RWPE2 (cell line): Measurements from ENCODE around the gene JUND.

Source experiments
- ATAC-seq: fragments of 200-7000 bp; cut with Tn5 transposase; 3 replicates; pipeline ENCODE4 v1.9.1; 2021; ENCODE audit warnings: low read depth
- DNase-seq: peaks from one replicate; pipeline ENCODE4 v3.0.0-alpha.2; 2020; ENCODE audit warnings: low spot score
- H3K27ac ChIP-seq: fragments of 450-650 bp; 2 replicates; pipeline ENCODE4 v1.5.1; 2017; ENCODE audit warnings: mild to moderate bottlenecking; ENCODE audit not compliant: poor library complexity, severe bottlenecking
- H3K27me3 ChIP-seq: fragments of 250-450 bp; sonication (Bioruptor Pico); 2 replicates; pipeline ENCODE4 v1.5.1; 2021; ENCODE audit warnings: mild to moderate bottlenecking, moderate library complexity; ENCODE audit not compliant: insufficient read depth, poor library complexity, severe bottlenecking
- H3K36me3 ChIP-seq: fragments of 250-450 bp; sonication (Bioruptor Pico); 2 replicates; pipeline ENCODE4 v1.5.1; 2020; ENCODE audit warnings: low read depth, mild to moderate bottlenecking, moderate library complexity
- H3K4me1 ChIP-seq: fragments of 250-450 bp; sonication (Bioruptor Pico); 2 replicates; pipeline ENCODE4 v1.5.1; 2021; ENCODE audit warnings: mild to moderate bottlenecking, moderate library complexity; ENCODE audit not compliant: insufficient read depth, poor library complexity, severe bottlenecking
- H3K4me3 ChIP-seq: fragments of 250-450 bp; sonication (Bioruptor Pico); 2 replicates; pipeline ENCODE4 v1.5.1; 2021; ENCODE audit warnings: mild to moderate bottlenecking, moderate library complexity; ENCODE audit not compliant: severe bottlenecking
- H3K9me3 ChIP-seq: fragments of 250-450 bp; sonication (Bioruptor Pico); 2 replicates; pipeline ENCODE4 v1.5.1; 2021; ENCODE audit warnings: mild to moderate bottlenecking, moderate library complexity; ENCODE audit not compliant: severe bottlenecking
- CTCF ChIP-seq: fragments of 450-650 bp; IDR thresholded peaks from one replicate; pipeline ENCODE4 v1.5.1; 2017; ENCODE audit warnings: mild to moderate bottlenecking, moderate library complexity; ENCODE audit not compliant: poor library complexity, severe bottlenecking

JUND gene

GRCh38 chr19:18300930-18301717, 19.7 kb upstream of the JUND start:
- H3K4me1 ChIP-seq: peaks cover 16% of the 10 kb centered on the region
- no peaks in the 10 kb centered on the region for H3K9me3 ChIP-seq
- ATAC-seq (peak; percentile 40), DNase-seq (no peak)
- H3K36me3 ChIP-seq: no peaks in the 10 kb centered on the region; the same call in 1 of the 2 replicates
- no peaks in the 10 kb centered on the region for H3K27me3 ChIP-seq
- H3K27ac ChIP-seq: peak overlapping the region; percentile 31
- no peak overlapping the region for H3K4me3 ChIP-seq
- TF ChIP-seq CTCF: no peak

- Histone ChIP-seq H3K27me3 (no peaks in the 10 kb centered on the region), H3K4me1 (peaks cover 11% of the 10 kb centered on the region), H3K27ac (no peak overlapping the region), H3K36me3 (no peaks in the 10 kb centered on the region), H3K4me3 (no peak overlapping the region), H3K9me3 (no peaks in the 10 kb centered on the region)
- DNase-seq: no peak
- TF ChIP-seq CTCF: no peak
- ATAC-seq: no peak
Measured at GRCh38 chr19:18299654-18300053, 18.2 kb upstream of the JUND start.

- Histone ChIP-seq H3K36me3 (no peaks in the 10 kb centered on the region), H3K9me3 (no peaks in the 10 kb centered on the region), H3K4me1 (peaks cover 5% of the 10 kb centered on the region), H3K4me3 (no peak overlapping the region), H3K27ac (no peak overlapping the region), H3K27me3 (no peaks in the 10 kb centered on the region)
- ATAC-seq: no peak
- TF ChIP-seq CTCF: no peak
- DNase-seq: no peak
Measured at GRCh38 chr19:18298601-18299000, 17.2 kb upstream of the JUND start.

- Histone ChIP-seq H3K4me3 (no peak overlapping the region), H3K27ac (no peak overlapping the region), H3K9me3 (no peaks in the 10 kb centered on the region), H3K27me3 (no peaks in the 10 kb centered on the region), H3K4me1 (peaks cover 11% of the 10 kb centered on the region), H3K36me3 (no peaks in the 10 kb centered on the region)
- DNase-seq: no peak
- ATAC-seq: no peak
- no peak for TF ChIP-seq CTCF
Measured at GRCh38 chr19:18297308-18297707, 15.9 kb upstream of the JUND start.

- Histone ChIP-seq H3K36me3 (no peaks in the 10 kb centered on the region), H3K4me1 (peaks cover 6% of the 10 kb centered on the region), H3K27me3 (no peaks in the 10 kb centered on the region), H3K4me3 (no peak overlapping the region), H3K27ac (no peak overlapping the region), H3K9me3 (no peaks in the 10 kb centered on the region)
- no peak for DNase-seq
- TF ChIP-seq CTCF: no peak
- ATAC-seq: no peak
Measured at GRCh38 chr19:18295034-18295451, 13.6 kb upstream of the JUND start.
